CD14-positive monocyte (primary cell): Measurements from ENCODE around the gene TNKS1BP1. TPM values are rescaled to one million over a fixed set of nuclear protein-coding genes. Genes with fewer than 3 reads are reported as not detected.
"Not testable (repeated sequence)": the region's sequence is repeated elsewhere in the genome, so short reads cannot be mapped to it uniquely, and the experiment has no call there.

Source experiments
- DNase-seq, 3 donors: peaks; one replicate each; pipeline ENCODE4 v3.0.0-alpha.2; 2011 to 2022
- H2AFZ ChIP-seq: 2 replicates; pipeline ENCODE4 v1.6.0; 2012; ENCODE audit warnings: mild to moderate bottlenecking, low read depth, low read length, inconsistent platforms; ENCODE audit not compliant: insufficient read depth, poor library complexity, severe bottlenecking
- H3K27ac ChIP-seq, 2 donors: 1 replicate in 1 of 2; 2 replicates in 1 of 2; pipeline ENCODE4 v1.5.1; 2012 to 2013; ENCODE audit warnings: low read length in 2 of 2, control low read depth in 1 of 2, inconsistent platforms in 1 of 2, low read depth in 1 of 2, mild to moderate bottlenecking in 1 of 2
- H3K27me3 ChIP-seq, 2 donors: one replicate each; pipeline versions ENCODE4 v1.6.0 to v1.6.1; 2011 to 2013; ENCODE audit warnings: low read length in 2 of 2; ENCODE audit not compliant: control insufficient read depth in 2 of 2, insufficient read depth in 2 of 2
- H3K36me3 ChIP-seq, 2 donors: replicated peaks in 1 of 2; 1 replicate in 1 of 2; 2 replicates in 1 of 2; pipeline versions ENCODE4 v1.5.1 to v1.6.1; 2012 to 2013; ENCODE audit warnings: low read length in 2 of 2, control low read depth in 1 of 2, inconsistent platforms in 1 of 2, mild to moderate bottlenecking in 1 of 2; ENCODE audit not compliant: insufficient read depth in 2 of 2, control insufficient read depth in 1 of 2
- H3K4me1 ChIP-seq, 2 donors: 1 replicate in 1 of 2; 2 replicates in 1 of 2; pipeline versions ENCODE4 v1.5.1 to v1.6.1; 2012 to 2013; ENCODE audit warnings: low read length in 2 of 2, control low read depth in 1 of 2, inconsistent platforms in 1 of 2, mild to moderate bottlenecking in 1 of 2, moderate library complexity in 1 of 2; ENCODE audit not compliant: insufficient read depth in 2 of 2, control insufficient read depth in 1 of 2
- H3K4me2 ChIP-seq: replicated peaks from 2 replicates; pipeline ENCODE3; 2012; ENCODE audit warnings: low read length, moderate library complexity, mild to moderate bottlenecking; ENCODE audit not compliant: poor library complexity, severe bottlenecking; ENCODE audit errors: extremely low read depth
- H3K4me3 ChIP-seq, 3 experiments: fragments of 200-600 bp in 1 of 3; sonication (generic) in 1 of 3; replicated peaks in 1 of 3; 1 replicate in 2 of 3; 2 replicates in 1 of 3; pipeline ENCODE4 v1.5.1; 2011 to 2013; ENCODE audit warnings: low read length in 3 of 3, mild to moderate bottlenecking in 3 of 3, control low read depth in 2 of 3, low read depth in 2 of 3, inconsistent platforms in 1 of 3, moderate library complexity in 1 of 3
- H3K79me2 ChIP-seq: 2 replicates; pipeline ENCODE4 v1.6.0; 2012; ENCODE audit warnings: mild to moderate bottlenecking, control low read depth, inconsistent platforms, low read length, moderate library complexity; ENCODE audit not compliant: insufficient read depth
- H3K9ac ChIP-seq: 2 replicates; pipeline ENCODE4 v1.6.0; 2017; ENCODE audit warnings: low read length, mild to moderate bottlenecking; ENCODE audit not compliant: insufficient read depth, poor library complexity, severe bottlenecking
- H3K9me3 ChIP-seq, 2 donors: replicated peaks in 1 of 2; 1 replicate in 1 of 2; 2 replicates in 1 of 2; pipeline versions ENCODE4 v1.5.1 to v1.6.1; 2012 to 2013; ENCODE audit warnings: low read length in 2 of 2, control low read depth in 1 of 2; ENCODE audit not compliant: control insufficient read depth in 1 of 2, insufficient read depth in 1 of 2
- H4K20me1 ChIP-seq: 2 replicates; pipeline ENCODE4 v1.6.0; 2012; ENCODE audit warnings: mild to moderate bottlenecking, low read length, control low read depth, moderate library complexity; ENCODE audit not compliant: insufficient read depth
- H3K27ac Mint-ChIP-seq, 7 donors: one replicate each; pipeline ENCODE4 v1.8.0; 2020; ENCODE audit warnings: mild to moderate bottlenecking in 7 of 7, mixed read lengths in 7 of 7, moderate library complexity in 6 of 7, inconsistent platforms in 2 of 7
- H3K27me3 Mint-ChIP-seq, 3 donors: one replicate each; pipeline ENCODE4 v1.8.0; 2021 to 2022; ENCODE audit warnings: low read depth in 3 of 3, mild to moderate bottlenecking in 3 of 3, mixed read lengths in 3 of 3, moderate library complexity in 3 of 3, inconsistent platforms in 1 of 3
- H3K36me3 Mint-ChIP-seq, 2 donors: one replicate each; pipeline ENCODE4 v1.8.0; 2020; ENCODE audit warnings: mixed read lengths in 2 of 2, inconsistent platforms in 1 of 2, mild to moderate bottlenecking in 1 of 2
- H3K4me1 Mint-ChIP-seq: one replicate; pipeline ENCODE4 v1.8.0; 2020; ENCODE audit warnings: mild to moderate bottlenecking, mixed read lengths
- H3K4me3 Mint-ChIP-seq, 2 donors: one replicate each; pipeline ENCODE4 v1.8.0; 2020; ENCODE audit warnings: mild to moderate bottlenecking in 2 of 2, mixed read lengths in 2 of 2, moderate library complexity in 1 of 2
- H3K9me3 Mint-ChIP-seq, 7 donors: one replicate each; pipeline ENCODE4 v1.8.0; 2020 to 2022; ENCODE audit warnings: mixed read lengths in 7 of 7, mild to moderate bottlenecking in 6 of 7, moderate library complexity in 6 of 7, inconsistent platforms in 2 of 7
- WGBS: methylation state at CpG from one replicate; pipeline ENCODE4 v1.1.5; 2013; ENCODE audit warnings: missing lambda C conversion rate; ENCODE audit not compliant: insufficient coverage; 5-methylcytosine and 5-hydroxymethylcytosine counted together
- intact Hi-C, 2 donors: fragments of 100-400 bp; cut with micrococcal nuclease; formaldehyde crosslinking; loops; one replicate each; pipeline versions ENCODE4 v1.15.0 to v1.15.1; 2023
- polyA plus RNA-seq, 3 donors: library from polyadenylated mRNA; depleted of rRNA in 1 of 3; unstranded in 2 of 3; stranded (reverse) in 1 of 3; fragments of 300-500 nt in 2 of 3; fragments of >200 nt in 1 of 3; fragmentation: Illumina TruSeq in 2 of 3; gene quantifications; 1 replicate in 2 of 3; 2 replicates in 1 of 3; pipeline ENCODE4 v1.2.3, GENCODE V29; 2012 to 2021
- TF ChIP-seq, protein P1 (sequence below): fragments of 200-600 bp; IDR thresholded peaks from one replicate; pipeline ENCODE4 v1.8.0; 2022; ENCODE audit warnings: antibody characterized with exemption, mild to moderate bottlenecking

TNKS1BP1 gene
- polyA plus RNA-seq, 3 donors, result 0.29 to 1.2 (median 0.50) TPM

DNA sequence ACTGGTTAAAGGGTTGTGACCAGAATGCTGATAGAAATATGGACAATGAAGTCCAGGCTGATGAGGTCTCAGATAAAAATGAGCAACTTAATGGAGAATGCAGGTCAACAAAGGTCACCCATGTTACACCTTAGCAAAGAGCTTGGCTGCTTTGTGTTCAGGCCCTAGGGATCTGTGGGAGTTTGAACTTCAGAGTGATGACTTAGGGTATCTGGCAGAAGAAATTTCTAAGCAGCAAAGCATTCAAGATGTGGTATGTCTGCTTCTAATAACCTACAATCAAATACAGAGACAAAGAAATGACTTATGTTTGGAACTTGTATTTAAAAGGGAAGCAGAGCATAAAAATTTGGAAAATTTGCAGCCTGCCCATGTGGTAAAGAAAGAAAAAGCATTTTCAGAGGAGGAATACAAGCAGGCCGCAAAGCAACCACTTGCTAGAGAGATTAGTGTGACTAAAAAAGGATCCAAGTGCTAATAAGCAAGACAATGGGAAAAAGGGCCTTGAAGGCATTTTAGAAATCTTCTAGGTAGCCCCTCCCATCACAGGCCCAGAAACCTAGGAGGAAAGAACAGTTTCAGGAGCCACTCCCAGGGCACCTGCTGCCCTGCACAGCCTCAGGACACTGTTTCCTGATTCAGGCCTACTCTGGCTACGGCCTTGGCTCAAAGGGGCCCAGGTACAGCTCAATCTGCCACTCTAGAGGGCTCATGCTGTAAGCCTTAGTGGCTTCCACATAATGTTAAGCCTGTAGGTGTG, 41.3 kb downstream of the TNKS1BP1 start:
- H3K4me1 ChIP-seq, result peaks cover under 1 to 1% of the 10 kb centered on the region in 2 donors
- no peak overlapping the region for H3K9ac ChIP-seq
- H3K27me3 ChIP-seq, result no peaks in the 10 kb centered on the region
- no peak overlapping the region for H3K4me2 ChIP-seq
- H3K36me3 ChIP-seq, result no peaks in the 10 kb centered on the region
- no peak for DNase-seq
- WGBS, result 88% methylated on average over 2 of the region's 2 CpGs
- Mint-ChIP-seq H3K27me3 (peaks cover 5 to 11% (median 7%) of the 10 kb centered on the region in 3 donors), H3K36me3 (no peaks in the 10 kb centered on the region), H3K4me1 (peaks cover under 1% of the 10 kb centered on the region), H3K9me3 (peaks cover 0 to 7% (median 4%) of the 10 kb centered on the region in 7 donors), H3K4me3 (no peak overlapping the region), H3K27ac (no peak overlapping the region)
- H4K20me1 ChIP-seq, result no peaks in the 10 kb centered on the region
- H3K27ac ChIP-seq, result no peak overlapping the region
- intact Hi-C loops, result no loop called here
- H3K4me3 ChIP-seq, result no peak overlapping the region
- H3K79me2 ChIP-seq, result no peaks in the 10 kb centered on the region
- H2AFZ ChIP-seq, result no peak overlapping the region
- no peaks in the 10 kb centered on the region for H3K9me3 ChIP-seq
- TF ChIP-seq, protein P1, sequence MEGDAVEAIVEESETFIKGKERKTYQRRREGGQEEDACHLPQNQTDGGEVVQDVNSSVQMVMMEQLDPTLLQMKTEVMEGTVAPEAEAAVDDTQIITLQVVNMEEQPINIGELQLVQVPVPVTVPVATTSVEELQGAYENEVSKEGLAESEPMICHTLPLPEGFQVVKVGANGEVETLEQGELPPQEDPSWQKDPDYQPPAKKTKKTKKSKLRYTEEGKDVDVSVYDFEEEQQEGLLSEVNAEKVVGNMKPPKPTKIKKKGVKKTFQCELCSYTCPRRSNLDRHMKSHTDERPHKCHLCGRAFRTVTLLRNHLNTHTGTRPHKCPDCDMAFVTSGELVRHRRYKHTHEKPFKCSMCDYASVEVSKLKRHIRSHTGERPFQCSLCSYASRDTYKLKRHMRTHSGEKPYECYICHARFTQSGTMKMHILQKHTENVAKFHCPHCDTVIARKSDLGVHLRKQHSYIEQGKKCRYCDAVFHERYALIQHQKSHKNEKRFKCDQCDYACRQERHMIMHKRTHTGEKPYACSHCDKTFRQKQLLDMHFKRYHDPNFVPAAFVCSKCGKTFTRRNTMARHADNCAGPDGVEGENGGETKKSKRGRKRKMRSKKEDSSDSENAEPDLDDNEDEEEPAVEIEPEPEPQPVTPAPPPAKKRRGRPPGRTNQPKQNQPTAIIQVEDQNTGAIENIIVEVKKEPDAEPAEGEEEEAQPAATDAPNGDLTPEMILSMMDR, result no peak

DNA sequence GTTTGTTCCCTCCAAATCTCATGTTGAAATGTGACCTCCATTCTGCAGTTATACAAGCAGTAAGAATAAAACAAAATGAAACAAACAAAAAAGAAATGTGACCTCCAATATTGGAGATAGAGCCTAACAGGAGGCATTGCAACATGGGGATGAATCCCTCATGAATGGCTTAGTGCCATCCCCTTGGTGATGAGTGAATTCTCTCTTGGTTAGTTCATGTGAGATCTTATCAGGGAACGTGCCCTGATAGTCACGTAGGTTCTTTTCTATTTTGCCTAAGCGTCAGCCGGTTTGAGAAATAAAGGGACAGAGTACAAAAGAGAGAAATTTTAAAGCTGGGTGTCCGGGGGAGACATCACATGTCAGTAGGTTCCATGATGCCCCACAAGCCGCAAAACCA, 43.2 kb downstream of the TNKS1BP1 start:
- H3K27me3 ChIP-seq, H3K4me2 ChIP-seq, H2AFZ ChIP-seq, H3K36me3 ChIP-seq, H3K36me3 Mint-ChIP-seq, H3K27ac Mint-ChIP-seq, H3K9me3 Mint-ChIP-seq, intact Hi-C loops, H3K79me2 ChIP-seq, H3K9ac ChIP-seq, H3K9me3 ChIP-seq, DNase-seq, H3K27ac ChIP-seq, H3K4me3 ChIP-seq, H3K4me3 Mint-ChIP-seq, H4K20me1 ChIP-seq: not testable (repeated sequence)
- Mint-ChIP-seq H3K27me3 (peaks cover 7 to 13% (median 9%) of the 10 kb centered on the region in 3 donors), H3K4me1 (peaks cover 17% of the 10 kb centered on the region)
- H3K4me1 ChIP-seq, result peaks cover 14% of the 10 kb centered on the region in 2 donors
- 91% methylated on average over 5 of the region's 6 CpGs for WGBS
